Tibial nerve (tissue), 3 donors: ENCODE results near the gene NFATC2.

Source experiments
- POLR2A ChIP-seq, 2 donors: fragments of 450-650 bp; IDR thresholded peaks; one replicate each; pipeline ENCODE4 v1.6.1; 2017; ENCODE audit warnings: antibody characterized with exemption in 2 of 2, mild to moderate bottlenecking in 2 of 2, moderate library complexity in 2 of 2
- TF ChIP-seq, protein P1 (sequence below), 5 experiments: fragments of 200-600 bp in 3 of 5; fragments of 450-650 bp in 2 of 5; sonication (generic) in 3 of 5; IDR thresholded peaks; one replicate each; pipeline ENCODE4 v1.5.1; 2016 to 2019; ENCODE audit warnings: antibody characterized with exemption in 5 of 5, mild to moderate bottlenecking in 3 of 5, moderate library complexity in 2 of 5

DNA sequence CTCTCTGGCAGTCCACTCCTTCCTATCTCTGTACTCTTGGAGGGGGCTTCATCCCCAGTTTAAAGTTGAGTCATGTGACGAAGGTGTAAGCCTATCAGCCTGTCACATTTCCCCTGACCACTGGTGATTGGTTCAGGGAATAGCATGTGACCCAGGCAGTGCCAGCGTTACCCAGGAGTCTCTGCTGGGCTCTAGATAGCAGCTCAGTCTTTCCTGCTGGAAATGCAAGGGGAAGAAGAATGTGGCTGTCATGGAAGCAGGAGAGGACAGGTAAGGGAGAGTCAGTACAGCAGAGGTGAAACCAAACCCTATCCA is 35.6 kb upstream of the NFATC2 start:
- TF ChIP-seq, protein P1, sequence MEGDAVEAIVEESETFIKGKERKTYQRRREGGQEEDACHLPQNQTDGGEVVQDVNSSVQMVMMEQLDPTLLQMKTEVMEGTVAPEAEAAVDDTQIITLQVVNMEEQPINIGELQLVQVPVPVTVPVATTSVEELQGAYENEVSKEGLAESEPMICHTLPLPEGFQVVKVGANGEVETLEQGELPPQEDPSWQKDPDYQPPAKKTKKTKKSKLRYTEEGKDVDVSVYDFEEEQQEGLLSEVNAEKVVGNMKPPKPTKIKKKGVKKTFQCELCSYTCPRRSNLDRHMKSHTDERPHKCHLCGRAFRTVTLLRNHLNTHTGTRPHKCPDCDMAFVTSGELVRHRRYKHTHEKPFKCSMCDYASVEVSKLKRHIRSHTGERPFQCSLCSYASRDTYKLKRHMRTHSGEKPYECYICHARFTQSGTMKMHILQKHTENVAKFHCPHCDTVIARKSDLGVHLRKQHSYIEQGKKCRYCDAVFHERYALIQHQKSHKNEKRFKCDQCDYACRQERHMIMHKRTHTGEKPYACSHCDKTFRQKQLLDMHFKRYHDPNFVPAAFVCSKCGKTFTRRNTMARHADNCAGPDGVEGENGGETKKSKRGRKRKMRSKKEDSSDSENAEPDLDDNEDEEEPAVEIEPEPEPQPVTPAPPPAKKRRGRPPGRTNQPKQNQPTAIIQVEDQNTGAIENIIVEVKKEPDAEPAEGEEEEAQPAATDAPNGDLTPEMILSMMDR (IDR thresholded peaks at IDR 0.05): no peak
- TF ChIP-seq POLR2A (IDR thresholded peaks at IDR 0.05): no peak
